Sigmoid colon (tissue), 4 donors: ENCODE measurements around the gene GRHPR.

Experiments used
- CTCF ChIP-seq, 4 experiments: fragments of 450-650 bp in 3 of 4; fragments of 200-600 bp in 1 of 4; IDR thresholded peaks; one replicate each; pipeline ENCODE4 v1.5.1; 2016 to 2019; ENCODE audit warnings: antibody characterized with exemption in 4 of 4, mild to moderate bottlenecking in 3 of 4, moderate library complexity in 2 of 4
- EP300 ChIP-seq, 4 donors: sonication (generic); formaldehyde crosslinking; IDR thresholded peaks; one replicate each; pipeline ENCODE4 v1.6.1; 2017; ENCODE audit warnings: antibody characterized with exemption in 4 of 4
- POLR2A ChIP-seq, 2 donors: fragments of 450-650 bp; IDR thresholded peaks; one replicate each; pipeline ENCODE4 v1.6.1; 2016; ENCODE audit warnings: antibody characterized with exemption in 2 of 2, mild to moderate bottlenecking in 2 of 2, moderate library complexity in 2 of 2
- POLR2AphosphoS5 ChIP-seq, 4 donors: sonication (generic); formaldehyde crosslinking; IDR thresholded peaks; one replicate each; pipeline ENCODE4 v1.6.1; 2017; ENCODE audit warnings: antibody characterized with exemption in 4 of 4

- TF ChIP-seq POLR2AphosphoS5 (IDR thresholded peaks at IDR 0.05) = no peak
- TF ChIP-seq CTCF (IDR thresholded peaks at IDR 0.05) = no peak
- no peak for TF ChIP-seq POLR2A (IDR thresholded peaks at IDR 0.05)
- no peak for TF ChIP-seq EP300 (IDR thresholded peaks at IDR 0.05)
These were observed 27.3 kb upstream of the GRHPR start for GRCh38 chr9:37395229-37395628.
